ENCODE data around the gene CLSTN1.
A peak's percentile ranks its signal among the peaks of the same experiment; 100 is the strongest.
"Not testable (repeated sequence)": the region's sequence is repeated elsewhere in the genome, so short reads cannot be mapped to it uniquely, and the experiment has no call there.

CLSTN1 gene

GRCh38 chr1:9805006-9805508, 18.7 kb downstream of the CLSTN1 start:
- Histone ChIP-seq H3K9ac (ENCODE audit: low read length) (peak overlapping the region; percentile 3; the same call in 1 of the 2 replicates), H3K4me3 (ENCODE audit: low read depth, low read length, poor library complexity, severe bottlenecking) (no peak overlapping the region), H3K9me3 (ENCODE audit: low read length) (no peaks in the 10 kb centered on the region), H3K36me3 (ENCODE audit: insufficient read depth, low read length) (peaks cover 50% of the 10 kb centered on the region), H3K4me2 (ENCODE audit: low read length) (peak overlapping the region; percentile 13), H4K20me1 (ENCODE audit: insufficient read depth, low read length) (no peaks in the 10 kb centered on the region), H2AFZ (ENCODE audit: low read length) (no peak overlapping the region), H3K79me2 (ENCODE audit: insufficient read depth, low read length) (peaks cover 99% of the 10 kb centered on the region), H3K27me3 (ENCODE audit: insufficient read depth, low read length) (no peaks in the 10 kb centered on the region), H3K27ac (ENCODE audit: low read depth, low read length, poor library complexity, severe bottlenecking) (peak overlapping the region; percentile 24), H3K4me1 (ENCODE audit: insufficient read depth, low read length, severe bottlenecking) (peaks cover 72% of the 10 kb centered on the region), H3K9me2 (ENCODE audit: low read depth, low read length) (no peaks in the 10 kb centered on the region), H3F3A (ENCODE audit: insufficient read depth, low read length) (no peaks in the 10 kb centered on the region; the same call in 1 of the 2 replicates)
- TF ChIP-seq, protein P1, sequence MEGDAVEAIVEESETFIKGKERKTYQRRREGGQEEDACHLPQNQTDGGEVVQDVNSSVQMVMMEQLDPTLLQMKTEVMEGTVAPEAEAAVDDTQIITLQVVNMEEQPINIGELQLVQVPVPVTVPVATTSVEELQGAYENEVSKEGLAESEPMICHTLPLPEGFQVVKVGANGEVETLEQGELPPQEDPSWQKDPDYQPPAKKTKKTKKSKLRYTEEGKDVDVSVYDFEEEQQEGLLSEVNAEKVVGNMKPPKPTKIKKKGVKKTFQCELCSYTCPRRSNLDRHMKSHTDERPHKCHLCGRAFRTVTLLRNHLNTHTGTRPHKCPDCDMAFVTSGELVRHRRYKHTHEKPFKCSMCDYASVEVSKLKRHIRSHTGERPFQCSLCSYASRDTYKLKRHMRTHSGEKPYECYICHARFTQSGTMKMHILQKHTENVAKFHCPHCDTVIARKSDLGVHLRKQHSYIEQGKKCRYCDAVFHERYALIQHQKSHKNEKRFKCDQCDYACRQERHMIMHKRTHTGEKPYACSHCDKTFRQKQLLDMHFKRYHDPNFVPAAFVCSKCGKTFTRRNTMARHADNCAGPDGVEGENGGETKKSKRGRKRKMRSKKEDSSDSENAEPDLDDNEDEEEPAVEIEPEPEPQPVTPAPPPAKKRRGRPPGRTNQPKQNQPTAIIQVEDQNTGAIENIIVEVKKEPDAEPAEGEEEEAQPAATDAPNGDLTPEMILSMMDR (IDR thresholded peaks at IDR 0.05; ENCODE audit: low read length), result no peak
- no peak for TF ChIP-seq EZH2 (IDR thresholded peaks at IDR 0.05; ENCODE audit: borderline replicate concordance, low read length)

GRCh38 chr1:9803003-9803918, 20.5 kb downstream of the CLSTN1 start:
- H3K27ac ChIP-seq (ENCODE audit: low read depth, low read length, poor library complexity, severe bottlenecking), result peak overlapping the region; percentile 38

DNA sequence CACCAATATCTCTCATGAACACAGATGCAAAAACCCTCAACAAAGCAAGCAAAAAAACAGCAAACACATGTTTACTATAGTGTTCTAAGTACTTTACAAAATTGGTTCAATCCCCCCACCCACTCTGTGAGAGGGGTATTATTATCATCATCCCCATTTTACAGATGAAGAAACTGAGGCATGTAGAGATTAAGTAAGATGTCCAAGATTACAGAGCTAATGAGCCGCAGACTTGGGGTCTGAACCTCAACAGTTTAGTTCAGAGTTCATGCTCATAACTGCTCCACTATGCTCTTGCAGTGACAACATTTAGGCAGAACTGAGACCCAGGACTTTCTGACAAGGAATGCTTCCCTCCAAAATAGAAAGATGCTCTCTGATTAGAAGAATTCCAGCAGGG, 21.9 kb downstream of the CLSTN1 start:
- Histone ChIP-seq H3F3A (ENCODE audit: insufficient read depth, low read length) (no peaks in the 10 kb centered on the region; the same call in 1 of the 2 replicates), H3K79me2 (ENCODE audit: insufficient read depth, low read length) (peaks cover 100% of the 10 kb centered on the region), H4K20me1 (ENCODE audit: insufficient read depth, low read length) (no peaks in the 10 kb centered on the region), H3K4me3 (ENCODE audit: low read depth, low read length, poor library complexity, severe bottlenecking) (no peak overlapping the region), H3K9me2 (ENCODE audit: low read depth, low read length) (no peaks in the 10 kb centered on the region), H3K4me2 (ENCODE audit: low read length) (no peak overlapping the region), H3K4me1 (ENCODE audit: insufficient read depth, low read length, severe bottlenecking) (peaks cover 72% of the 10 kb centered on the region), H3K9ac (ENCODE audit: low read length) (no peak overlapping the region), H3K27me3 (ENCODE audit: insufficient read depth, low read length) (no peaks in the 10 kb centered on the region), H3K9me3 (ENCODE audit: low read length) (no peaks in the 10 kb centered on the region), H2AFZ (ENCODE audit: low read length) (no peak overlapping the region), H3K36me3 (ENCODE audit: insufficient read depth, low read length) (peaks cover 36% of the 10 kb centered on the region; the same call in 1 of the 2 replicates), H3K27ac (ENCODE audit: low read depth, low read length, poor library complexity, severe bottlenecking) (peak overlapping the region; percentile 38)
- no peak for TF ChIP-seq EZH2 (IDR thresholded peaks at IDR 0.05; ENCODE audit: borderline replicate concordance, low read length)
- TF ChIP-seq, protein P1 (IDR thresholded peaks at IDR 0.05; ENCODE audit: low read length), result no peak

More at GRCh38 chr1:9803003-9803918, 20.5 kb downstream of the CLSTN1 start:
- not testable (repeated sequence) for H4K20me1 ChIP-seq (ENCODE audit: insufficient read depth, low read length); H3F3A ChIP-seq (ENCODE audit: insufficient read depth, low read length); H3K9me2 ChIP-seq (ENCODE audit: low read depth, low read length); H3K27me3 ChIP-seq (ENCODE audit: insufficient read depth, low read length); H3K9ac ChIP-seq (ENCODE audit: low read length); H2AFZ ChIP-seq (ENCODE audit: low read length); H3K4me3 ChIP-seq (ENCODE audit: low read depth, low read length, poor library complexity, severe bottlenecking); H3K9me3 ChIP-seq (ENCODE audit: low read length)
- H3K4me1 ChIP-seq (ENCODE audit: insufficient read depth, low read length, severe bottlenecking), result peaks cover 71% of the 10 kb centered on the region
- peaks cover 40% of the 10 kb centered on the region for H3K36me3 ChIP-seq (ENCODE audit: insufficient read depth, low read length)
- peak overlapping the region; percentile 11; the same call in 1 of the 2 replicates for H3K4me2 ChIP-seq (ENCODE audit: low read length)
- H3K79me2 ChIP-seq (ENCODE audit: insufficient read depth, low read length), result peaks cover 100% of the 10 kb centered on the region

Measured in OCI-LY1 (cell line).